HL-60/S4 treated with phorbol 12-myristate 13-acetate at 8.2 ng/mL for 4 days and 3 days (cell line): ENCODE data around the gene WFDC1.

ENCODE experiments used
- in situ Hi-C: fragments of 300-500 bp; cut with MboI; formaldehyde crosslinking; loops from 2 replicates; pipeline ENCODE4 v1.15.0; 2022; ENCODE audit warnings: low sequenced_read_pairs

WFDC1 gene

DNA sequence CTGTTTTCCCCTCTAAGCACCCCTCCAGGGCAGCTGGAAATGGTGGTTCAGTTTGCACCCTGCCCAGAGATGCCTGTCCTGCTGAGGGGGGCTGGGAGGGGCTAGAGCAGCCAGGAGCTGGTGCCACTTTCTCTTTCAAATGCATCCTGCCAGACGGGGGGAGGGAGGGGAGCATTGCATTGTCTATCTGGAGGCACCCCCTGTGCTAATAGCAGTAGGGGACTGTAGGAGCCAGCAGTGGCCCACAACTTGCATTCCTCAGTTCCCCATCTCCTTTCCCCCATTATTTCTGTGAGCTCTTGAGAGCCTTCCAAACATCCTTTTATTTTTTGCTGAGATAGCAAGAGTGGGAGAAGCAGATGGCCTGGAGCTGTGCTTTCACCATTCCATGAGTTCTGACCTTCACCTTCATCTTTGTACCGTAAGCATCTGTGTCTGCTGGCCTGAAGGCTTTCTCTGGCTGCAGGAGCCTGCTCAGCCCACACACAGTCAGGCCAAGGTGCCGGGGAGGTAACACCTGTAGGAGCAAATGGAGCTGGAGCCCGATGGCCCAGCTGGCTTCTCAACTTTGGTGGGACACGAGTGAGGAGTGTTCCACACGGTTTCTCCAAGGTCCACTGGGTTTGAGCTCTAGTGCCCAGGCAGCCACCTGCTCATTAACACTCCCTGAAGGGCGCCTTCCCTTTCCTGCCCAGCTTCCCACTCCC lies 5.2 kb downstream of the WFDC1 start:
- in situ Hi-C loops = no loop called here

- in situ Hi-C loops = no loop called here
These were observed 7.7 kb downstream of the WFDC1 start for GRCh38 chr16:84302111-84302954.

DNA sequence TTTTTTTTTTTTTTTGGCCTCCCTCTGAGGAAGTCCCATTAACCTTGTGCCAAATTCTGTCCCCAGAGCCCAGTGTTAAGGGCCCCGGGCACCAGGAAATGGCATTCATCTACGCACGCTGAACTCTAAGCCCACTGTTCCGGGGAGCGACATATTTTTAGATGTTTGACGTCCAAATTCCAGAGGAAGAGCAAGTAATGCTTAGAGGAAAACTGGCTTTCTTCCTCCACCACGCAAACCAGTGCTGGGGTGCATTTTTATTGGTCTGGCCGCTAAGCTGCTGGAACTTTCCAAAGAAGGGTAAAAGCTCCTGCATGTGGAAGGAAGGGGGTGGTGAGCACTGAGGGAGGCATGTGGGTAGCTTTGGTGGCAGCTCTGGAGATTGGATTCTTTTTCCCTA lies 8.3 kb downstream of the WFDC1 start:
- in situ Hi-C loops = no loop called here

GRCh38 chr16:84303516-84303915 lies 8.8 kb downstream of the WFDC1 start:
- in situ Hi-C loops = no loop called here

GRCh38 chr16:84306564-84306963 lies 11.9 kb downstream of the WFDC1 start:
- in situ Hi-C loops = no loop called here

DNA sequence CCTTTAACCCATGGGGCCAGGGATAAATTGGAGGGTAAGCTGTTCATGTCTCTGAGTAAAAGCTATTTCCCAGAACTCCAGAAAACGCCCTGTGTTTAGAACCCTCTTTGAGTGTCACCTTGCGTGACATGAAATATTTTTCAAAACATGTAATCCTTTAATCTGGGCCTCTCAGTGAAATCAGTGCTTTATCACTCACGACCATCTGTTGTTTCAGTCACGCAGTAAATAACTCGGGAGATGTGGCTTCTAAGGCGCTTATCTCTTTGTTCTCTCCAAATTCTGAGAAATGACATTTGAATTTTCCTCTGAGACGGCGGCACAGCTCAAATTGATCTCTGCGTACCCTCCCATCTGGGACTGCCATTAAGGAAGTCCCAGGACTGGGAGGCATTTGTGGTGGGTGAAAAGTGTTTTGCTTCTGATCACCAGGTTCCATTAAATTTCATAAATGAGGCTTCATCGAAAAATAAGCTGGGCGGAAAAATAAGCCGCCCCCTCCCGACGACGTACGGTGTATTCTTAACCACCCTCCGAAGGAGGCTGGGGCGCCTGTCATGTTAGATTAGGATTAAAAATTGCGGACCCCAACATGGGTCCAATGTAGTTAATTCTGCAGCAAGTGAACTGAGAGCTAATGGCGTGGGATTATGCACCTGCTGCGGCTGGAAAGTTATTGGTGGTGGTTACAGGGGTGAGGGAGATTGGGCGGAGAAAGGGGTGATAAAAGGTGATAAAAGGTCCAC lies 12.7 kb downstream of the WFDC1 start:
- in situ Hi-C loops = no loop called here

GRCh38 chr16:84308120-84308519 lies 13.4 kb downstream of the WFDC1 start:
- in situ Hi-C loops = no loop called here

DNA sequence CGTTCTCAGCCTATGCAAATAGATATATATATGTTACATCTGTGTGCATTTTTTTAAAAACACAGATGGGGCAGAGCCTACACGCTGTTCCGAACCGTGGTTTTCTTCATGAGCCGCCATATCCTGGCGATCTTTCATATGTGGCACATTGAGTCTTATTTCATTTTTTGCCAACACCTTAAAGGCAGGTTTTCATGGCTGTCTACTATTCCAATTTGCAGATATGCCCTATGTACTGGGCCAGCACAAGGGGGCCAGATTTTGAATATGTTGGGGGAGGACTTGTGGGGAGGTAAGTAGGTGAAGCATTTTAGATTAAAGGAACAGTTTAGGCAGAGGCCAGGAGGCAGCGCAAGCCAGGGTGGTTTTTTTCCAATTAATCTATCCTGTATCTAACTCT lies 16.0 kb downstream of the WFDC1 start:
- in situ Hi-C loops = no loop called here

- in situ Hi-C loops = no loop called here
These were observed 18.2 kb downstream of the WFDC1 start for GRCh38 chr16:84312783-84313382.

- in situ Hi-C loops = no loop called here
These were observed 19.2 kb downstream of the WFDC1 start for GRCh38 chr16:84313921-84314320.

DNA sequence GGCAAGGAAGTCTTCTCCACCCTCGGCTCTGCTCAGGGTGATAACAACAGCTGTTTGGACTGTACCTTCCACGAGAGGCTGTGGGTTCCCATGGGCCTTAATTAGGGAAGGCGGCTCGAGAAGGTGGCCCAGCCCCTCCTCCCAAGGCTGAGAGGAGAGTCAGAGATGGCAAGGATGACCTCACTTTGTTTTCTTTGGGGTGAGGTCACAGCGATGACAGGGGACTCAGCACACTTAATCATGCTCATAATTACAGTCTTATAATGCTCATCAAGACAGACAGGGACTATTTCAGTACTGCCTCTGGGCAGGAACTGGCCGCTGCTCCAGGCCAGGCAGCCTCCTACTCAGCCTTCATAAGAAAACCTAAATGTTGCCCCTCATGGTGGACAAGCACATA lies 19.7 kb downstream of the WFDC1 start:
- in situ Hi-C loops = no loop called here

DNA sequence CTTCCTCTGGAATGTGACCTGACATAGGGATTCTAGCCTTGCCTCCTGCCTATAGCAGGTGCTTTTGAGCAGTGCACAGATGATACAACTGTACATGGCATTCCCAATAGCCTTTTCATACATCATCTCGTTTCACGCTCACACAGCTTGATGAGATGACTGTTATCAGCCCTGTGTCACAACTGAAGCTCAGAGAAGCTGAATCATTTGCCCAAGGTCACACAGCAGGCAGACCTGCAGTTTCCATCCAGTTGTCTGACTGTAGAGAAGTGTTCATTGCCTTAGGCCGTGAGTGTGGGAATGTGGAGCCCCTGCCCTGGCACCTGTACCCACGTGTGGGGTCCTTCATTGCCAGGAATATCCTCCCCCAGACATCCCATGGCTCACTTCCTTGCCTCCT lies 20.1 kb downstream of the WFDC1 start:
- in situ Hi-C loops = no loop called here

GRCh38 chr16:84315422-84315821 lies 20.7 kb downstream of the WFDC1 start:
- in situ Hi-C loops = no loop called here

GRCh38 chr16:84318091-84318975 lies 23.7 kb downstream of the WFDC1 start:
- in situ Hi-C loops = no loop called here

DNA sequence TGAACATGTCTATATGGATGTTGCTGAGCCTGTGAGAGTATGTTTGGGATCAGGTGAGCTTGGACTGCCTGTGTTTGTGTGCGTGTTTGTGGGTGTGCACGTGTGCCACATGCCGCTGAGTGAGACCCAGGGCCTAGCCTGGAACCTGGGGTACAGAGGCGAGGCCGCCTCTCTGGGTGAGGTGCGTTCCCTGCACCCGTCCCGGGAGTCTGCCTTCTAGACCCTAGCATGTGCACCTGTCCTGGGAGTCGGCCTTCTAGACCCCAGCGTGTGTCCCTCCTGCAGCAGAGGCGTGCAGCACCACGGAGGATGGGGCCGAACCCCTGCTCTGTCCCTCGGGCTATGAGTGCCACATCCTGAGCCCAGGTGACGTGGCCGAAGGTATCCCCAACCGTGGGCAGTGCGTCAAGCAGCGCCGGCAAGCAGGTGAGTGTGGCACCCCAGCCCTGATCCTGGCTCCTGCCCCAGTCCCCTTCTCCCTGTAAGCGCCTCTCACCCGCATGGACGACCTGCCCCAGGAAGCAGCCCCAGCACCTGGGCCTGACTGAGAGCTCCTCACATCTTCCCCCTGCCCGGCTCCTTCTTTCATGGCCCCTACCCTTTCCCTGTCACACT lies 24.6 kb downstream of the WFDC1 start:
- in situ Hi-C loops = no loop called here

DNA sequence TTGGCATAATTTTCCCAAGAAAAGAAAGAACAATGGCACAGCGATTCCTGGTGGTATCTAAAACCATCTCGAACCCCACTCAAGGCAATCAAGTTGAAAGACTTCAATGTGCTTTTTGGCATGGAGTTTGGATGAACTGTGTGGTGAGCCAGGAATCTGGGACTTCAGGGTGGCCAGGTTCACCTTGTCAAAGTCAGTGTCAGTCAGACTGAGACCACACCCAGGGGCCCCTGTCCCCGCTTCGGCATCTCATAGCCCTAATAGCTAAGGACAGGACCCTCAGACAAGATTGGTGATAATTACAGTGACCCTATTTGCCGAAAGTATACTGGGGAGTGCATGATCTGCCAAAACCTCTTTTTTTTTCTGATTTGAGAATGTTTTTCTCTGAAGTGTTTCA lies 25.8 kb downstream of the WFDC1 start:
- in situ Hi-C loops = no loop called here

GRCh38 chr16:84321932-84322331 lies 27.3 kb downstream of the WFDC1 start:
- in situ Hi-C loops = no loop called here

DNA sequence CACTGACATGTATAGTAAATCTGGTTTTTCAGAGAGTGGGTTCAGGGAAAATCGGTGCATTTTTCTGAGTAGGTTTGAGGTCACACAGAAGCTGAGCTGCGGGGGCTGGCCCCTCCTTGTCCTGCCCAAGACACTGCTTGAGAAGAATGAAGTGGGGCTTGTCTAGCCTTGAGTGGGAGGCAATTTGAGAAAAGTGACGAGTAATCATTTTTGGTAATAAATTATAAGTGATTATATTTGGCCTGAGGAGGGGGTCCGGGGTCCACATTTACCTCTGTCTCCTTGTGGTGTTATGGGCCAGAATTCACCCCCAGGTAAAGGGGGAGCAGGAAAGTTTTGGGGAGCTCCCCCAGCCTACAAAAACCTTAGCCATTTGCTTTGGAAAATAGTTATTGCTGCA lies 28.1 kb downstream of the WFDC1 start:
- in situ Hi-C loops = no loop called here

GRCh38 chr16:84323606-84324005 lies 28.9 kb downstream of the WFDC1 start:
- in situ Hi-C loops = no loop called here
